GM21737 (cell line): ENCODE measurements around the gene ITPR1.
"Not testable (repeated sequence)": the region's sequence is repeated elsewhere in the genome, so short reads cannot be mapped to it uniquely, and the experiment has no call there.

Source experiments
- ATAC-seq: cut with Tn5 transposase; IDR thresholded peaks from one replicate; pipeline ENCODE4 v1.9.1; 2021; ENCODE audit warnings: mild to moderate bottlenecking, moderate library complexity; ENCODE audit not compliant: unreplicated experiment

ITPR1 gene

GRCh38 chr3:4493014-4493940, at the start of gene ITPR1:
ITPR1 (plus strand) TSS chr3:4493348; CDS start chr3:4516492, 23,144 bp downstream.
- ATAC-seq = peak; percentile 95

- no peak for ATAC-seq
Observed at GRCh38 chr3:4447295-4447999, 45.7 kb upstream of the ITPR1 start.

GRCh38 chr3:4448187-4448586, 45.0 kb upstream of the ITPR1 start:
- ATAC-seq = no peak

- ATAC-seq = no peak
Observed at GRCh38 chr3:4449043-4449805, 43.9 kb upstream of the ITPR1 start.

- ATAC-seq = no peak
Observed at GRCh38 chr3:4454142-4454541, 39.0 kb upstream of the ITPR1 start.

- ATAC-seq = not testable (repeated sequence)
Observed at GRCh38 chr3:4456780-4457179, 36.4 kb upstream of the ITPR1 start.

GRCh38 chr3:4458961-4459360, 34.2 kb upstream of the ITPR1 start:
- no peak for ATAC-seq

GRCh38 chr3:4460334-4460733, 32.8 kb upstream of the ITPR1 start:
- ATAC-seq = no peak

- ATAC-seq = no peak
Observed at GRCh38 chr3:4461468-4462090, 31.6 kb upstream of the ITPR1 start.

GRCh38 chr3:4462369-4463040, 30.6 kb upstream of the ITPR1 start:
- ATAC-seq = no peak

GRCh38 chr3:4464576-4464975, 28.6 kb upstream of the ITPR1 start:
- no peak for ATAC-seq

- peak; percentile 100 for ATAC-seq
Observed at GRCh38 chr3:4466741-4467521, 26.2 kb upstream of the ITPR1 start, which contains the start of gene SUMF1. SUMF1 (minus strand) TSS chr3:4467269; CDS start chr3:4467245, 24 bp downstream.

- ATAC-seq = no peak
Observed at GRCh38 chr3:4467522-4467867, 25.7 kb upstream of the ITPR1 start.

GRCh38 chr3:4471907-4472306, 21.2 kb upstream of the ITPR1 start:
- ATAC-seq = no peak

- ATAC-seq = no peak
Observed at GRCh38 chr3:4472312-4472711, 20.8 kb upstream of the ITPR1 start.

GRCh38 chr3:4472766-4473165, 20.4 kb upstream of the ITPR1 start:
- no peak for ATAC-seq

- peak; percentile 52 for ATAC-seq
Observed at GRCh38 chr3:4474683-4475490, 18.3 kb upstream of the ITPR1 start.

- ATAC-seq = no peak
Observed at GRCh38 chr3:4475804-4476203, 17.3 kb upstream of the ITPR1 start.

GRCh38 chr3:4476496-4476895, 16.7 kb upstream of the ITPR1 start:
- ATAC-seq = no peak
